ENCODE results near the gene ANKRD13C. TPM values are rescaled to one million over a fixed set of nuclear protein-coding genes. Genes with fewer than 3 reads are reported as not detected.

Gene ANKRD13C
- total RNA-seq, 6 experiments from 2014 or later, result 6.4 to 8.9 (median 7.3) TPM

DNA sequence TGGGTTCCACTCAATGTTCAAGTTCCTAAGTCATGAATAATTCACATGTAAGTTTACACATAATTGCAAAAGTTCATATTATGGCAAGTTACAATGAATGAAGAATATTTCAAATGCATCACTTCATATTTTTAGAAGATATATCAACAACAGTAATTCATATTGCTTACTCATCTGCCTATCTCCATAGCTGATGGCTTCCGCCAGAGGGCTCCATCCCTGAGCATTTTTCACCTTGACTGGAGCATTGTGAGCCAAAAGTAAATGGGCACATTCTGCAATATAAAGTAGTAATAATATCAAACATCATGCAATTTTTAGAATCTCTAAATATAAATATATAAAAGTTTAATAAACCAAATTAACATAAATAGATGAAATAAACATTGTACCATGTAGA lies 29.8 kb downstream of the ANKRD13C start:
- Histone ChIP-seq H3K27ac (no peak overlapping the region), H3K9me3 (no peaks in the 10 kb centered on the region), H3K4me3 (no peak overlapping the region), H3K27me3 (no peaks in the 10 kb centered on the region), H3K36me3 (peaks cover 0 to 2% (median 0%) of the 10 kb centered on the region in 4 donors), H3K4me1 (no peaks in the 10 kb centered on the region)
- no peak for ATAC-seq
- no peak for TF ChIP-seq POLR2A (IDR thresholded peaks at IDR 0.05)
- TF ChIP-seq CTCF (IDR thresholded peaks at IDR 0.05), result no peak
- WGBS (ENCODE audit: insufficient coverage, low coverage, low lambda C conversion rate, missing lambda C conversion rate), result 100% methylated on average over 1 of the region's 1 CpG
- intact Hi-C loops (cut with DNase I), result no loop called here
- no peak for DNase-seq

DNA sequence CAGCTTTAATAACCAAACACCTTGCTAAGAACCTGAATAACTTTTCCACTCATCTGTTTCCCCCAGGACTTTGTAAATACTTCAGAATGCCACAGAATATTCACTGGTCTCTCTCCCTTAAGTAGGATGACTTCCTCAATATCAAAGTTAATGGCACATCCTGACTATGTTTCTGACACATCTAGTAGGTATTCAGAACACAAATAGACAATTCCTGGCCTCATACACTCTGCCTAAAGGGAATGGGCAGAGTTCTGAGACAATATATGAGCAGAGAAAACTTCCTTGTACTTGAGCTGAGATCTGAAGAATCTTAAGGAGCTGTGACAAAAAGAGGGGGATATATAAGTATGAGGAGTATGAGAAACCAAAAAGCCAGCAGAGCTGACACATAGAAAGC lies 34.8 kb downstream of the ANKRD13C start:
- no peak overlapping the region for H3K4me3 ChIP-seq
- TF ChIP-seq POLR2A (IDR thresholded peaks at IDR 0.05), result no peak
- TF ChIP-seq CTCF (IDR thresholded peaks at IDR 0.05), result no peak
- H3K36me3 ChIP-seq, result no peaks in the 10 kb centered on the region
- intact Hi-C loops (cut with DNase I), result no loop called here
- no peak for DNase-seq
- no peaks in the 10 kb centered on the region for H3K9me3 ChIP-seq
- peaks cover 0 to 25% (median 0%) of the 10 kb centered on the region in 4 donors for H3K4me1 ChIP-seq
- ATAC-seq, result no peak
- H3K27me3 ChIP-seq, result no peaks in the 10 kb centered on the region
- H3K27ac ChIP-seq, result no peak overlapping the region

- H3K27ac ChIP-seq, result no peak overlapping the region
- H3K9me3 ChIP-seq, result no peaks in the 10 kb centered on the region
- WGBS (ENCODE audit: insufficient coverage, low coverage, low lambda C conversion rate, missing lambda C conversion rate), result 29% methylated on average over 1 of the region's 1 CpG
- intact Hi-C loops (cut with DNase I), result no loop called here
- ATAC-seq (peak in 1 of 4 donors; percentile 34), DNase-seq (no peak)
- TF ChIP-seq POLR2A (IDR thresholded peaks at IDR 0.05) (no peak), CTCF (IDR thresholded peaks at IDR 0.05) (no peak)
- H3K27me3 ChIP-seq, result no peaks in the 10 kb centered on the region
- no peaks in the 10 kb centered on the region for H3K36me3 ChIP-seq
- H3K4me3 ChIP-seq, result no peak overlapping the region
- peaks cover 0 to 25% (median 0%) of the 10 kb centered on the region in 4 donors for H3K4me1 ChIP-seq
Observed at GRCh38 chr1:70318191-70318590, 36.3 kb downstream of the ANKRD13C start.

GRCh38 chr1:70317087-70317486 lies 37.4 kb downstream of the ANKRD13C start:
- Histone ChIP-seq H3K27ac (no peak overlapping the region), H3K4me3 (no peak overlapping the region), H3K9me3 (no peaks in the 10 kb centered on the region), H3K4me1 (peaks cover 0 to 25% (median 0%) of the 10 kb centered on the region in 4 donors), H3K36me3 (no peaks in the 10 kb centered on the region), H3K27me3 (no peaks in the 10 kb centered on the region)
- intact Hi-C loops (cut with DNase I), result no loop called here
- no peak for TF ChIP-seq CTCF (IDR thresholded peaks at IDR 0.05)
- TF ChIP-seq POLR2A (IDR thresholded peaks at IDR 0.05), result no peak
- no peak for DNase-seq
- 25% methylated on average over 3 of the region's 3 CpGs for WGBS (ENCODE audit: insufficient coverage, low coverage, low lambda C conversion rate, missing lambda C conversion rate)
- ATAC-seq, result peak in 2 of 4 donors; percentile 51 to 61

DNA sequence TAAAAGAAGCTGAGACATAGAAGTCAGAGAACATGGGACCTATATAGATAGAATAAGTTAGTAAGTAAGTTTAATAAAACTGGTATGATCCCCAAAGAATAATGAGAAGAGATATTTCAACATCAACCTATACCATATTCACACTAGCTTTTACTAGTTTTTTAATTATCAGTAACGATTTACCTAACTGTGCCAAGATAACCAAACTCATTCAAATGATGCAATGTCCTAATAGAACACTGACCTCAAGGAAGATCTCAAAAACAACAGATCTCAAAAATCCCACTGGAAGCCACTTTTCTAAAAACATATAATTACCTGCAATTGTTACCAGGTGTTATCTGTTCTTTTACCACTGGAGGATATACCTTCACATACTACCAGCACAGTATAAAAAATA lies 38.7 kb downstream of the ANKRD13C start:
- Histone ChIP-seq H3K27me3 (no peaks in the 10 kb centered on the region), H3K4me1 (peaks cover 0 to 25% (median 0%) of the 10 kb centered on the region in 4 donors), H3K9me3 (no peaks in the 10 kb centered on the region), H3K4me3 (no peak overlapping the region), H3K36me3 (no peaks in the 10 kb centered on the region), H3K27ac (peak overlapping the region in 2 of 3 donors; percentile 27 to 30)
- ATAC-seq (peak; percentile 20 to 77 (median 60)), DNase-seq (no peak)
- TF ChIP-seq POLR2A (IDR thresholded peaks at IDR 0.05), result no peak
- WGBS (ENCODE audit: insufficient coverage, low coverage, low lambda C conversion rate, missing lambda C conversion rate), result 40% methylated on average over 1 of the region's 1 CpG
- intact Hi-C loops (cut with DNase I), result no loop called here

Data from right lobe of liver (tissue), 6 donors.